HepG2 (cell line): Measurements from ENCODE around the gene ZNRD2. TPM values are rescaled to one million over a fixed set of nuclear protein-coding genes. Genes with fewer than 3 reads are reported as not detected.

ENCODE experiments used
- ATAC-seq: fragments of 200-7000 bp; cut with Tn5 transposase; 3 replicates; pipeline ENCODE4 v1.9.1; 2020; ENCODE audit warnings: mild to moderate bottlenecking, moderate library complexity
- BruUV-seq: library from RNA; stranded (reverse); fragments of 400-500 nt; replicated peaks from 2 replicates; lab custom pipeline; 2021; lab: Mats Ljungman, UMichigan
- CTCF ChIA-PET: fragments of 300-600 bp; formaldehyde crosslinking; extraction: SDS; loops from one replicate; lab custom pipeline; 2021; ENCODE audit warnings: low total read pairs, inconsistent platforms, low intra/inter-chr PET ratio; lab: Yijun Ruan, JAX
- POLR2A ChIA-PET: fragments of 350-600 bp; sonication (Branson Sonifier 250); formaldehyde crosslinking; loops from one replicate; lab custom pipeline; 2020; ENCODE audit warnings: antibody characterized with exemption, inconsistent platforms; lab: Yijun Ruan, JAX
- DNase-seq: peaks from one replicate; pipeline ENCODE4 v3.0.0-alpha.2; 2015; ENCODE audit warnings: low spot score
- FAIRE-seq: peaks from 3 replicates; lab custom pipeline; 2011; peaks lifted over from hg19 to GRCh38; lab: Jason Lieb, UNC
- H2AFZ ChIP-seq: one replicate; pipeline ENCODE4 v1.6.1; 2011; ENCODE audit warnings: low read length, inconsistent platforms
- H3K27ac ChIP-seq: fragments of 300-600 bp; 3 replicates; pipeline ENCODE4 v1.8.0; 2011; ENCODE audit warnings: mixed run types, mild to moderate bottlenecking, mixed read lengths, low read length, inconsistent platforms; ENCODE audit not compliant: insufficient read depth; ENCODE audit errors: extremely low read length
- H3K27me3 ChIP-seq, 2 experiments: fragments of 200-600 bp in 1 of 2; 2 replicates in 1 of 2; 3 replicates in 1 of 2; pipeline versions ENCODE4 v1.6.0 to v1.8.0; 2011; ENCODE audit warnings: low read length in 2 of 2, mild to moderate bottlenecking in 2 of 2, moderate library complexity in 2 of 2, inconsistent platforms in 1 of 2; ENCODE audit not compliant: insufficient read depth in 2 of 2, control insufficient read depth in 1 of 2
- H3K36me3 ChIP-seq, 2 experiments: fragments of 200-600 bp in 1 of 2; replicated peaks in 1 of 2; 2 replicates in 1 of 2; 3 replicates in 1 of 2; pipeline versions ENCODE4 v1.5.1 to v1.8.0; 2011; ENCODE audit warnings: low read length in 2 of 2, inconsistent platforms in 1 of 2; ENCODE audit not compliant: insufficient read depth in 2 of 2, control insufficient read depth in 1 of 2
- H3K4me1 ChIP-seq: 2 replicates; pipeline ENCODE4 v1.5.1; 2012; ENCODE audit warnings: low read length, inconsistent platforms; ENCODE audit not compliant: insufficient read depth
- H3K4me2 ChIP-seq: 2 replicates; pipeline ENCODE4 v1.6.0; 2011; ENCODE audit warnings: low read depth, low read length, inconsistent platforms
- H3K4me3 ChIP-seq, 3 experiments: fragments of 200-600 bp in 1 of 3; sonication (generic), shearing (Covaris generic) in 1 of 3; replicated peaks in 1 of 3; 2 replicates each; pipeline ENCODE4 v1.5.1; 2011 to 2016; ENCODE audit warnings: low read length in 3 of 3, inconsistent platforms in 2 of 3, low read depth in 2 of 3, mild to moderate bottlenecking in 2 of 3, control low read depth in 1 of 3, mixed read lengths in 1 of 3; ENCODE audit not compliant: insufficient read depth in 1 of 3
- H3K79me2 ChIP-seq: one replicate; pipeline ENCODE4 v1.6.1; 2011; ENCODE audit warnings: low read length, inconsistent platforms; ENCODE audit not compliant: insufficient read depth
- H3K9ac ChIP-seq: 2 replicates; pipeline ENCODE4 v1.6.0; 2011; ENCODE audit warnings: mild to moderate bottlenecking, low read depth, low read length, inconsistent platforms; ENCODE audit not compliant: insufficient read depth
- H3K9me3 ChIP-seq: 2 replicates; pipeline ENCODE4 v1.5.1; 2012; ENCODE audit warnings: mild to moderate bottlenecking, low read length
- H4K20me1 ChIP-seq: 2 replicates; pipeline ENCODE4 v1.6.0; 2011; ENCODE audit warnings: inconsistent platforms, mild to moderate bottlenecking, low read length, moderate library complexity; ENCODE audit not compliant: insufficient read depth
- DZIP1 ChIP-seq: sonication (generic); formaldehyde crosslinking; IDR thresholded peaks from 2 replicates; pipeline ENCODE4 v1.5.0; 2020; ENCODE audit warnings: mild to moderate bottlenecking, missing genetic modification reagents
- HNRNPUL1 ChIP-seq: fragments of 200-400 bp; formaldehyde crosslinking; IDR thresholded peaks from 2 replicates; pipeline ENCODE4 v1.6.1; 2017; ENCODE audit warnings: low read depth, mild to moderate bottlenecking, low read length, moderate library complexity
- KAT7 ChIP-seq: IDR thresholded peaks from 2 replicates; pipeline ENCODE4 v1.6.1; 2018; ENCODE audit warnings: borderline replicate concordance, missing compliant biosample characterization
- TCF12 ChIP-seq, 2 experiments: fragments of 450-650 bp in 1 of 2; sonication (generic) in 1 of 2; formaldehyde crosslinking in 1 of 2; IDR thresholded peaks; 2 replicates each; pipeline versions ENCODE4 v1.6.1 to v1.8.0; 2017 to 2022; ENCODE audit warnings: antibody characterized with exemption in 1 of 2, mild to moderate bottlenecking in 1 of 2, missing genetic modification reagents in 1 of 2, moderate library complexity in 1 of 2
- TP53 ChIP-seq: sonication (generic); formaldehyde crosslinking; conservative IDR thresholded peaks from 2 replicates; pipeline ENCODE4 v1.4.0; 2020; ENCODE audit warnings: missing genetic modification reagents
- ZFP62 ChIP-seq: sonication (generic); formaldehyde crosslinking; IDR thresholded peaks from 2 replicates; pipeline ENCODE4 v1.4.0; 2020; ENCODE audit warnings: missing genetic modification reagents
- ZNF276 ChIP-seq: sonication (generic); formaldehyde crosslinking; IDR thresholded peaks from 2 replicates; pipeline ENCODE4 v1.4.0; 2020; ENCODE audit warnings: mild to moderate bottlenecking, low read depth, missing genetic modification reagents
- ZNF333 ChIP-seq: sonication (generic); formaldehyde crosslinking; IDR thresholded peaks from 2 replicates; pipeline ENCODE4 v1.4.0; 2020; ENCODE audit warnings: mild to moderate bottlenecking, missing genetic modification reagents, borderline replicate concordance
- ZNF674 ChIP-seq: sonication (generic); formaldehyde crosslinking; IDR thresholded peaks from 2 replicates; pipeline ENCODE4 v1.5.0; 2020; ENCODE audit warnings: low read depth, mild to moderate bottlenecking, missing genetic modification reagents
- WGBS: methylation state at CpG from one replicate; pipeline ENCODE4 v1.1.6; 2017; ENCODE audit warnings: low lambda C conversion rate; 5-methylcytosine and 5-hydroxymethylcytosine counted together
- in situ Hi-C: cut with HindIII; loops from 2 replicates; pipeline ENCODE4 v1.10.0; 2017; ENCODE audit warnings: low pct_unique_long_range_greater_than_20kb; ENCODE audit not compliant: extremely low pct_ligation_motif_present
- intact Hi-C: fragments of 100-400 bp; cut with micrococcal nuclease; formaldehyde crosslinking; loops from one replicate; pipeline ENCODE4 v1.10.0; 2022; ENCODE audit not compliant: unreplicated experiment
- polyA plus RNA-seq, 8 experiments: library from polyadenylated mRNA; depleted of rRNA in 3 of 8; stranded (reverse) in 7 of 8; unstranded in 1 of 8; fragments of >200 nt; fragmentation: Illumina TruSeq in 4 of 8; extraction: Trizol in 4 of 8; gene quantifications; 2 replicates each; pipeline versions ENCODE4 v1.2.1 to v1.2.3, GENCODE V29; 2011 to 2016; ENCODE audit warnings: low read depth in 4 of 8, missing spikeins in 1 of 8, mixed read lengths in 1 of 8; ENCODE audit not compliant: insufficient read depth in 1 of 8
- total RNA-seq, 5 experiments: library from RNA; depleted of rRNA; stranded (reverse); fragments of >200 nt; fragmentation: Illumina TruSeq; extraction: Trizol; gene quantifications; 2 replicates each; pipeline ENCODE4 v1.2.3, GENCODE V29; 2016; ENCODE audit warnings: low read depth in 1 of 5
- TF ChIP-seq, protein P1 (sequence below): sonication (generic); formaldehyde crosslinking; IDR thresholded peaks from 2 replicates; pipeline ENCODE4 v1.4.0; 2020; ENCODE audit warnings: mild to moderate bottlenecking, missing genetic modification reagents
- TF ChIP-seq, protein P2 (sequence below), 2 experiments: IDR thresholded peaks; 2 replicates each; pipeline ENCODE4 v1.6.1; 2011 to 2012; ENCODE audit warnings: low read length in 2 of 2, borderline replicate concordance in 1 of 2, low read depth in 1 of 2, mild to moderate bottlenecking in 1 of 2, moderate library complexity in 1 of 2

ZNRD2 gene
- total and polyA plus RNA-seq, 2 of the 13 experiments (the other 11 are each of a cell fraction or from before 2014, with no cell fraction given), result 29.2 to 34.0 TPM

- TF ChIP-seq, protein P1, sequence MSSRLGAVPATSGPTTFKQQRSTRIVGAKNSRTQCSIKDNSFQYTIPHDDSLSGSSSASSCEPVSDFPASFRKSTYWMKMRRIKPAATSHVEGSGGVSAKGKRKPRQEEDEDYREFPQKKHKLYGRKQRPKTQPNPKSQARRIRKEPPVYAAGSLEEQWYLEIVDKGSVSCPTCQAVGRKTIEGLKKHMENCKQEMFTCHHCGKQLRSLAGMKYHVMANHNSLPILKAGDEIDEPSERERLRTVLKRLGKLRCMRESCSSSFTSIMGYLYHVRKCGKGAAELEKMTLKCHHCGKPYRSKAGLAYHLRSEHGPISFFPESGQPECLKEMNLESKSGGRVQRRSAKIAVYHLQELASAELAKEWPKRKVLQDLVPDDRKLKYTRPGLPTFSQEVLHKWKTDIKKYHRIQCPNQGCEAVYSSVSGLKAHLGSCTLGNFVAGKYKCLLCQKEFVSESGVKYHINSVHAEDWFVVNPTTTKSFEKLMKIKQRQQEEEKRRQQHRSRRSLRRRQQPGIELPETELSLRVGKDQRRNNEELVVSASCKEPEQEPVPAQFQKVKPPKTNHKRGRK (CRISPR knock-in tag), result no peak
- TF ChIP-seq TCF12 (IDR thresholded peaks at IDR 0.05), result no peak
- peak; percentile 59; the same call in 1 of the 2 replicates for TF ChIP-seq TCF12 (CRISPR knock-in tag; IDR thresholded peaks at IDR 0.05)
- 0 out of 2 replicates have a peak, but pooled peaks have one; percentile 47 for TF ChIP-seq ZNF333 (CRISPR knock-in tag)
- no peak for TF ChIP-seq DZIP1
- no peak for TF ChIP-seq ZNF674
- TF ChIP-seq KAT7, result no peak
Measured at GRCh38 chr11:65615950-65616574, 45.8 kb downstream of the ZNRD2 start (continued).

GRCh38 chr11:65616575-65617001, 46.3 kb downstream of the ZNRD2 start:
- BruUV-seq, result no TSS peak
- peak; percentile 92 for DNase-seq
- H3K27ac ChIP-seq, result peak overlapping the region; percentile 92
- intact Hi-C loops, result no loop called here
- H3K4me3 ChIP-seq, result peak overlapping the region; percentile 86 to 90 (median 87)
- ChIA-PET CTCF (no interaction called here), POLR2A (interaction anchor here (0.6 to 2.7 kb wide), 27 partner anchors 10 to 451 kb away, joined by 3 to 45 read pairs (median 4); partner anchors contain the start of genes KAT5, MUS81, SIPA1 and TIGD3)
- peak; percentile 88 for FAIRE-seq
- H3K9ac ChIP-seq, result peak overlapping the region; percentile 88
- peak overlapping the region; percentile 77 for H3K4me2 ChIP-seq
- in situ Hi-C loops, result no loop called here
- peaks cover 21% of the 10 kb centered on the region; the same call in 1 of the 2 replicates for H4K20me1 ChIP-seq
- H3K27me3 ChIP-seq, result no peaks in the 10 kb centered on the region; a peak in 1 of 5 replicates
- peaks cover 48% of the 10 kb centered on the region for H3K79me2 ChIP-seq
- peaks cover 15 to 40% of the 10 kb centered on the region in 2 experiments; a peak in 4 of 5 replicates for H3K36me3 ChIP-seq
- ATAC-seq, result peak; percentile 7
- 10% methylated on average over 10 of the region's 10 CpGs for WGBS
- no peaks in the 10 kb centered on the region for H3K9me3 ChIP-seq
- H2AFZ ChIP-seq, result no peak overlapping the region
- peaks cover 34% of the 10 kb centered on the region for H3K4me1 ChIP-seq
- no peak for TF ChIP-seq ZNF276
- TF ChIP-seq ZFP62 (CRISPR knock-in tag), result no peak
- no peak for TF ChIP-seq HNRNPUL1
- TF ChIP-seq, protein P2, sequence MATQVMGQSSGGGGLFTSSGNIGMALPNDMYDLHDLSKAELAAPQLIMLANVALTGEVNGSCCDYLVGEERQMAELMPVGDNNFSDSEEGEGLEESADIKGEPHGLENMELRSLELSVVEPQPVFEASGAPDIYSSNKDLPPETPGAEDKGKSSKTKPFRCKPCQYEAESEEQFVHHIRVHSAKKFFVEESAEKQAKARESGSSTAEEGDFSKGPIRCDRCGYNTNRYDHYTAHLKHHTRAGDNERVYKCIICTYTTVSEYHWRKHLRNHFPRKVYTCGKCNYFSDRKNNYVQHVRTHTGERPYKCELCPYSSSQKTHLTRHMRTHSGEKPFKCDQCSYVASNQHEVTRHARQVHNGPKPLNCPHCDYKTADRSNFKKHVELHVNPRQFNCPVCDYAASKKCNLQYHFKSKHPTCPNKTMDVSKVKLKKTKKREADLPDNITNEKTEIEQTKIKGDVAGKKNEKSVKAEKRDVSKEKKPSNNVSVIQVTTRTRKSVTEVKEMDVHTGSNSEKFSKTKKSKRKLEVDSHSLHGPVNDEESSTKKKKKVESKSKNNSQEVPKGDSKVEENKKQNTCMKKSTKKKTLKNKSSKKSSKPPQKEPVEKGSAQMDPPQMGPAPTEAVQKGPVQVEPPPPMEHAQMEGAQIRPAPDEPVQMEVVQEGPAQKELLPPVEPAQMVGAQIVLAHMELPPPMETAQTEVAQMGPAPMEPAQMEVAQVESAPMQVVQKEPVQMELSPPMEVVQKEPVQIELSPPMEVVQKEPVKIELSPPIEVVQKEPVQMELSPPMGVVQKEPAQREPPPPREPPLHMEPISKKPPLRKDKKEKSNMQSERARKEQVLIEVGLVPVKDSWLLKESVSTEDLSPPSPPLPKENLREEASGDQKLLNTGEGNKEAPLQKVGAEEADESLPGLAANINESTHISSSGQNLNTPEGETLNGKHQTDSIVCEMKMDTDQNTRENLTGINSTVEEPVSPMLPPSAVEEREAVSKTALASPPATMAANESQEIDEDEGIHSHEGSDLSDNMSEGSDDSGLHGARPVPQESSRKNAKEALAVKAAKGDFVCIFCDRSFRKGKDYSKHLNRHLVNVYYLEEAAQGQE (IDR thresholded peaks at IDR 0.05; ENCODE audit: borderline replicate concordance in 1 of 2, low read depth in 1 of 2, low read length in 2 of 2), result no peak
- no peak for TF ChIP-seq TP53 (CRISPR knock-in tag)
